Measurements from ENCODE around the gene KCNG2.

KCNG2 gene

GRCh38 chr18:79785831-79786230, 11.9 kb upstream of the KCNG2 start:
- no peak for DNase-seq (ENCODE audit: low read depth)

- DNase-seq (ENCODE audit: low read depth), result no peak
Measured at GRCh38 chr18:79786304-79786703, 11.4 kb upstream of the KCNG2 start.

- no peak for DNase-seq (ENCODE audit: low read depth)
Measured at GRCh38 chr18:79786786-79787526, 10.8 kb upstream of the KCNG2 start.

- DNase-seq (ENCODE audit: low read depth), result no peak
Measured at GRCh38 chr18:79787527-79787864, 10.2 kb upstream of the KCNG2 start.

GRCh38 chr18:79787865-79788733, 9.6 kb upstream of the KCNG2 start:
- DNase-seq (ENCODE audit: low read depth), result no peak

GRCh38 chr18:79788734-79789085, 9.0 kb upstream of the KCNG2 start:
- DNase-seq (ENCODE audit: low read depth), result no peak

- no peak for DNase-seq (ENCODE audit: low read depth)
Measured at GRCh38 chr18:79789091-79789891, 8.4 kb upstream of the KCNG2 start.

GRCh38 chr18:79789901-79790890, 7.5 kb upstream of the KCNG2 start:
- DNase-seq (ENCODE audit: low read depth), result no peak

GRCh38 chr18:79790996-79791972, 6.5 kb upstream of the KCNG2 start:
- DNase-seq (ENCODE audit: low read depth), result no peak

GRCh38 chr18:79792096-79792987, 5.4 kb upstream of the KCNG2 start:
- DNase-seq (ENCODE audit: low read depth), result no peak

- DNase-seq (ENCODE audit: low read depth), result no peak
Measured at GRCh38 chr18:79792988-79793355, 4.8 kb upstream of the KCNG2 start.

- DNase-seq (ENCODE audit: low read depth), result no peak
Measured at GRCh38 chr18:79794846-79795245, 2.9 kb upstream of the KCNG2 start.

- no peak for DNase-seq (ENCODE audit: low read depth)
Measured at GRCh38 chr18:79795446-79795845, 2.3 kb upstream of the KCNG2 start.

- DNase-seq (ENCODE audit: low read depth), result no peak
Measured at GRCh38 chr18:79796016-79796415, 1.7 kb upstream of the KCNG2 start.

- DNase-seq (ENCODE audit: low read depth), result no peak
Measured at GRCh38 chr18:79796531-79797405, 970 bp upstream of the KCNG2 start.

GRCh38 chr18:79798346-79798998, 734 bp downstream of the KCNG2 start:
- DNase-seq (ENCODE audit: low read depth), result no peak

GRCh38 chr18:79798999-79799370, 1.2 kb downstream of the KCNG2 start:
- DNase-seq (ENCODE audit: low read depth), result no peak
